Sciatic nerve (tissue), 2 donors: ENCODE data around the gene RETREG1. TPM values are rescaled to one million over a fixed set of nuclear protein-coding genes. Genes with fewer than 3 reads are reported as not detected.

Source experiments
- ATAC-seq: fragments of 200-7000 bp; cut with Tn5 transposase; one replicate; pipeline ENCODE4 v1.9.1; 2020; ENCODE audit warnings: mild to moderate bottlenecking, moderate library complexity
- DNase-seq: peaks from one replicate; pipeline ENCODE4 v3.0.0-alpha.2; 2020; ENCODE audit warnings: low spot score
- intact Hi-C: fragments of 100-400 bp; cut with DNase I; formaldehyde crosslinking; loops from one replicate; pipeline ENCODE4 v1.14.2; 2022
- total RNA-seq: library from RNA; stranded (reverse); fragmentation: NEBNext Ultra II Directional; extraction: Animal tissue kit (Norgen Biotek cat#: 25700); gene quantifications from one replicate; pipeline ENCODE4 v1.2.1, GENCODE V29; 2021
- donor health status: DM: no; HTN: no; CAD: no.
- donor health status: DM: no; HTN: no; CAD: no.

Gene RETREG1
- total RNA-seq, 1 donor from 2014 or later = 37.4 TPM

- ATAC-seq = no peak
- no peak for DNase-seq
- intact Hi-C loops = no loop called here
Observed at GRCh38 chr5:16590685-16591084, 26.1 kb downstream of the RETREG1 start.

GRCh38 chr5:16589658-16590057 is 27.1 kb downstream of the RETREG1 start:
- no peak for DNase-seq
- no peak for ATAC-seq
- intact Hi-C loops = no loop called here

DNA sequence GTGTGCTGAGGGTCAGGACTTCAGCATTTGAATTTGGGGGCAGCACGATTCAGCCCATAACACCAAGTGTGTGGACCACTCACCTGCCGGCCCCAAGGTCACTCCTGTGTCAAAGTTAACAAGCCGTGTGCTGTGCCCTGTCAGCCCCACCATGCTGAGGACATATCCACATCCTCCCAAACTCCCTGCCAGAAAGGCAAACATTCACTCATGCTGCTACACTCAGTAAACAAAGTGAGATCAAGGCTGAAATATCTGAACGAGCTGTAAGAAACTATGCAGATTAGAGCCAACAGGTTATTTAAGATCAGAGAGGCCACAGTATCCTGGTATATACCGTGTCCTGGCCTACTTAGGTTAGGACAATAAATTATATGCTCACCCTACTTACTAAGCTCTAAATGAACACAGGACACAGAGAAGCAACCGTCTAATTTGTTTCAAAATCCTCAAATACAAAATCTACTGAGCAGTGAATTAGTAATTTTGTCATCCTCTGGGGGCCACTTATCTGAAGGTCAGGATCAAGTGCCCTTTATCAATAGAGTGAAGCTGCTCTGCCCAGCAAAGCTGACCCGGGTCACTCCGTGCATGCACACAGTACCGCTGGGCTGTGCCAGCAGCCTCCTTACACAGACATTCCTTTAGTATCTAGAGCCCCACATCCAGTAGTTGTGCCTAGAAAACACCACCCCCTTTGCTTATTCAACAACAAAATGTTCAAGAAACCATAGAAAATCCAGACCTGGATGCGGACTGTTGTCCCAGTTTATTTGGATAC is 28.2 kb downstream of the RETREG1 start:
- DNase-seq = no peak
- no peak for ATAC-seq
- intact Hi-C loops = no loop called here

GRCh38 chr5:16586556-16586955 is 30.2 kb downstream of the RETREG1 start:
- ATAC-seq = no peak
- DNase-seq = no peak
- intact Hi-C loops = no loop called here

DNA sequence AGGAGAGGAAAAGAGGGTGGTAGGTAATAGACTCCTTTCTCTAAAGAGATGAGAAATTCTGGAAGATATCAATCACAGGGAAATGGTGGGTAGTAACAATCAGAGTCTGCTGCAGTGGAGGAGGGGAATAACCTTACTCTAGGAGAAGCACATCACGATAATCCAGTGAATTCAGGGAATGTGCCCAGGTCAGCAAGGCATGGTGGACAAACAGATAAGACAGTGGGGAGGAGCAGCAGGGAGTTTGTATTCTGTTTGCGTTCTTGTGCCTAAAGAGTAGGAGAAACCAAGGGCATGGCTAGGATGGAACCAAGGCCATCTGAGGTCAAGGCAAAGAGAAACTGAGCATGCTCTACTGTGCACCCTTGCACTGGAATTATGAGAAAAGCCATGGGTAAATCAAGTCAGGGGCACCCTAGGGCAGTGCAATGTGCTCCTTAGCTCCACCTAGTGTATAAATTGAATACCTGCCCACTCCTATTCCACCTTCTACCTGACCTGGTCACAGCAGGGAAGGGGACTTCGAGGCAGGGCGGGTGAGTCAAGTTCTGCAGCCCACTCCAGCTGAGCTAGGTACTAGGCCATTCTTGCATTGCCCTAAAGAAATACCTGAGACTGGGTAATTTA is 31.6 kb downstream of the RETREG1 start:
- ATAC-seq = no peak
- intact Hi-C loops = no loop called here
- DNase-seq = no peak

- intact Hi-C loops = no loop called here
- ATAC-seq = no peak
- DNase-seq = no peak
Observed at GRCh38 chr5:16582081-16582480, 34.7 kb downstream of the RETREG1 start.

DNA sequence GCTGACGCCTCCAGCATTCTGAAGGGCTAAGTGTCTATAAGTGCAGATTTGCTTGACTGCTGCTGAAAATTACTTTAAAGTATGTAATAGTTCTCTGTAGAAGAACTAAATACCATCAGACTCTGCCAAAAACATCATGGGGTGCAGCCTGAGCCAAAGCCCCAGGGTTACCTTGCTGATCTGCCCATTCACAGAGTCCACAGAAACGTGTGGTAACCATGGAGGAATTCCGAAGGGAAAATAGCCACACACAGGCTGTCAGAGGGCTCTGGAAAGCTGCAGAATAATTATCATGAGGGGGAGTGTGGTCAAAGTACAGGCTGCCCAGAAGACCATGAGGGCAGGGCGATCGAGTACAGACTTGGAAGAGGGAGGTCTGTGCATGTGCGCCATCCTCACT is 36.4 kb downstream of the RETREG1 start:
- intact Hi-C loops = no loop called here
- ATAC-seq (no peak), DNase-seq (no peak)

DNA sequence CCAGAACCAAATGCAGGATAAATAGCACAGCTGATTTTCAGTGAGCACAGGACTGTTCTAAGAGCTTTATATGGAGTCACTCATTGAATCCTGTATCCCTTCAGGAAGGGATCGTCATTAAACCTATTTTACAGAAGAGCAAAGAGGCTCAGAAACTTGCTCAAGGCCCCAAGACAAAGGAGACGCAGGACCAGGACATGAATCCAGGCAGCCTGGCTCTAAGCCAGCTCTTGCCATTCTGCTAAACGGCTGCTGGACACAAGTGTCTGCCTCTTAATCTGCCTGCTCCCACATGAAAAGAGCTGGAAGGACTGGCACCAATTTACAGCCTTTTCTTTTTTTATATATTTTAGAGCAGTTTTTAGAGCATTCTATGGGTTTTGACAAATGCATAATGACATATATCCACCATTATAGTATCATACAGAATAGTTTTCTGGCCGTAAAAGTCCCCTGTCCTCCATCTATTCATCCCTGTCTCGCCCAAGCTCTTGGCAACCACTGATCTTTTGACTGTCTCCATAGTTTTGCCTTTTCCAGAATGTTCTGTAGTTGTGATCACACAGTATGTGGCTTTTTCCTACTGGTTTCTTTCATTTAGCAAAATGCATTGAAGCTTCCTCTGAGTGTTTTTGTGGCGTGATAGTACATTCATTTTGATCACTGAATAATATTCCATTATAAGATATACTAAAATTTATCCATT is 37.5 kb downstream of the RETREG1 start:
- ATAC-seq (no peak), DNase-seq (peak; percentile 69)
- intact Hi-C loops = no loop called here

GRCh38 chr5:16578474-16578883 is 38.3 kb downstream of the RETREG1 start:
- DNase-seq (no peak), ATAC-seq (no peak)
- intact Hi-C loops = no loop called here

GRCh38 chr5:16577677-16578076 is 39.1 kb downstream of the RETREG1 start:
- intact Hi-C loops = no loop called here
- ATAC-seq = no peak

GRCh38 chr5:16574789-16575721 is 41.7 kb downstream of the RETREG1 start:
- ATAC-seq = peak; percentile 73
- intact Hi-C loops = no loop called here
- no peak for DNase-seq

More at GRCh38 chr5:16577677-16578076, 39.1 kb downstream of the RETREG1 start:
- DNase-seq = no peak

DNA sequence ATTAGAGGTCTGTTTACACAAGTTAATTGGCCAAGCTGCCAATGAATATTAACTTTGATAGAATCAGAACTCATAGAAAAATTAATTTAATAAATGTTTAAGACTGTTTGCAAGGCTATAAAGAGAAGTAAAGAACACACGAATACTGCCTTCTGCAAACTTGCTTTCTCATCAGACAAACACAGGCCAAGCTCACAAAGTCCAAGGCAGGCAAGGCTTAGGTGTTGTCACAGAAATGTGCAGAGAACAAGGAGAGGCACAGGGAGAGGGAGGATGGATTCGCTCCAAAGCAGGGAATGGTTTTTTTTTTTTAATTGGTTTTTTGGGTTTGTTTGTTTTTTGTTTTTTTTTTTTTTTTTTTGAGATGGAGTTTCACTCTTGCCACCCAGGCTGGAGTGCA is 43.4 kb downstream of the RETREG1 start:
- DNase-seq (no peak), ATAC-seq (no peak)
- intact Hi-C loops = no loop called here

GRCh38 chr5:16572289-16573015 is 44.3 kb downstream of the RETREG1 start:
- intact Hi-C loops = no loop called here
- no peak for DNase-seq
- ATAC-seq = no peak

- ATAC-seq (no peak), DNase-seq (no peak)
- intact Hi-C loops = no loop called here
Observed at GRCh38 chr5:16571016-16571415, 45.8 kb downstream of the RETREG1 start.

DNA sequence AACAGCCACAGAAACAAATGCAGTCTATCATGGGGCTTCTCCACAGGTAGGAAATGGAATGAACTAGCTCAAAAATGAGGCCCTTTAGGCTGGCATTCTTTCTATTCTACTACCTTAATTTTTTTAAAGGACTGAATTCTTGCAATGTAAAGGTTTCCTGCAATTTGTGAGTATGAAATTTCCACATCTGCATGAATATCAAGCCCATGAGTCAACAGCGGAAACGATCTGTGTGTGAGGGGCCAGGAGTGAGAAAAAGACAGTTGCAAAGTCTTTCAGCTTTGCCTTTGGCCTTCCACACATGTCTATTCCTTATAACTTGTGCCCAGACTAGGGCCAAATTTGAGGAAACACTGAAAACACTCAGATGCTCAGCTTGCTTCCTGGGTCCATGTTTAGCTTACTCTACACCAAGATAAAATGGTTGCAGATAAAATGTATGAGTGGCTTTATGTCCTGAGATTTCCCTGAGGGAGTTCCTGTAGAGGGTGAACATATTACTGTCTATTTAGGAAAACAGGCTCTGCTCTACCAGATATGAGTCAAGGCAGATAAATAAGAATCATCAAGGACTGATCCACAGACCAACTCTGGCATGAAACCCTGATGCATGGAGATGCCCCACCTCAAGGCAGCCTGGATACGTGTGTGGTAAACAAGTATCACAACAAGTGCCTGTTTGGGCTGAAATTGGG is 46.5 kb downstream of the RETREG1 start:
- intact Hi-C loops = no loop called here
- DNase-seq (no peak), ATAC-seq (no peak)

DNA sequence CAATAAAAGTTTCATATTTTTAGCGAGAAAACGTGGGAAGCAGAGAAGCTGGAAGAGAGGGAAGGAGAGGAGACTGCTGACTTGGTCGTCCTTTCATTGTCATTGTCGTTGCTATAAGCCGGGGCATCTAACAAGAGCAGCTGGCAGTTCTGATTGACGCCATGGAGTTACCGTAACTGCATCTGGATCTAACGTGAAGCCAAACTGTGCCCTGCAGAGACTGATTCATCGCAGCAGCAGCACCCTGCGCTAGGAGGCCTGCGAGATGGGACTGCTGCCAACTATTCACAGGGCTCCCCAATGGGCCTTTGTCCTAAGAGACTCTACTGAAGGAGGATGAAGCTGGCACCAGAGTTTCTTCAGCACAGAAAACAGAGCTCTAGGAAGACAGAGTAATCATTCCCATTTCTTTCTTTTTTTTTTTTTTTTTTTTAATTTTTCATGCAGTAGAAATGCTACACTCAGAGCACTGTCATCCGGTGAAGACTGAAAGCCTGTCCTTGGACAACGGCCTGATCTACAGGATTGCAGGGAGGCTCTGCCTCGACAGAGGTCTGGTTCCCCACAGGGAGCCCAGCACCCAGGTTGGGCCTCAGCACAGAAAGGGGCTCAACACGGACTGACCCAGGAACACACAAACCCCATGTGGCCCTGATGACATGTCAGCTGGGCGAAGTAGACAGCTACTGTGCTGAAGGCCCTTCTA is 47.8 kb downstream of the RETREG1 start:
- peak; percentile 82 for DNase-seq
- intact Hi-C loops = no loop called here
- ATAC-seq = peak; percentile 87

DNA sequence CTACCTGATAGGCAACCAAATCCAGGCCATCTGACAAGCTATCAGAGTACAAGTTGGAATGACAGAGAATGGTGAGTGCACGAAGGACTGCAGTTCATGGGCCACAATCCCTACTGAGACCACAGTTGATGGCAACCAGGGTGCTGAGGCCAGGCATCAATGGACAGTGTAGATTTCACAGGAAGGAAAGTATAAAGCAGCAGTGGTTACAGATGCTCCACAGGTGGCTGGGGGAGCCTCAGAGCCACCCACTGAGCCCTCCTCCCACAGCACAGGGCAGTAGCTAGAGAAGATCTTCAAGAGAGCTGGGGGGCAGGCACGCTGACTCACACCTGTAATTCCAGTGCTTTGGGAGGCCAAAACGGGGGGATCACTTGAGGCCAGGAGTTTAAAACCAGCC is 49.4 kb downstream of the RETREG1 start:
- DNase-seq (no peak), ATAC-seq (no peak)
- intact Hi-C loops = no loop called here
